Measurements from ENCODE around the gene STK32B. TPM values are rescaled to one million over a fixed set of nuclear protein-coding genes. Genes with fewer than 3 reads are reported as not detected.

Gene STK32B
- total RNA-seq, 4 donors from 2014 or later: 0.09 to 3.2 (median 0.38) TPM; not detected in 1

GRCh38 chr4:5222047-5222446 lies 170.8 kb downstream of the STK32B start:
- TF ChIP-seq POLR2A (IDR thresholded peaks at IDR 0.05) (no peak), CTCF (IDR thresholded peaks at IDR 0.05) (no peak)
- Histone ChIP-seq H3K4me3 (no peak overlapping the region), H3K4me1 (no peaks in the 10 kb centered on the region), H3K27me3 (no peaks in the 10 kb centered on the region), H3K27ac (no peak overlapping the region), H3K9me3 (peaks cover 0 to 17% (median 0%) of the 10 kb centered on the region in 3 donors), H3K36me3 (no peaks in the 10 kb centered on the region)
- intact Hi-C loops (cut with DNase I): no loop called here
- no peak for DNase-seq

- Histone ChIP-seq H3K9me3 (peaks cover 0 to 17% (median 0%) of the 10 kb centered on the region in 3 donors), H3K36me3 (no peaks in the 10 kb centered on the region), H3K27ac (no peak overlapping the region), H3K4me1 (no peaks in the 10 kb centered on the region), H3K27me3 (no peaks in the 10 kb centered on the region), H3K4me3 (no peak overlapping the region)
- no peak for DNase-seq
- TF ChIP-seq CTCF (IDR thresholded peaks at IDR 0.05) (no peak), POLR2A (IDR thresholded peaks at IDR 0.05) (no peak)
- 71 to 100% methylated on average over 1 of the region's 1 CpG for WGBS, 2 donors
- intact Hi-C loops (cut with DNase I): no loop called here
These were observed 171.7 kb downstream of the STK32B start for GRCh38 chr4:5222951-5223350.

- TF ChIP-seq POLR2A (IDR thresholded peaks at IDR 0.05): no peak
- no peak for TF ChIP-seq CTCF (IDR thresholded peaks at IDR 0.05)
- Histone ChIP-seq H3K4me3 (no peak overlapping the region), H3K36me3 (no peaks in the 10 kb centered on the region), H3K9me3 (peaks cover 0 to 17% (median 0%) of the 10 kb centered on the region in 3 donors), H3K27me3 (no peaks in the 10 kb centered on the region), H3K27ac (no peak overlapping the region), H3K4me1 (no peaks in the 10 kb centered on the region)
- WGBS, 2 donors: 50 to 60% methylated on average over 1 of the region's 1 CpG
- intact Hi-C loops (cut with DNase I): no loop called here
- no peak for DNase-seq
These were observed 173.1 kb downstream of the STK32B start for GRCh38 chr4:5224340-5224739.

- Histone ChIP-seq H3K4me3 (no peak overlapping the region), H3K4me1 (no peaks in the 10 kb centered on the region), H3K27ac (no peak overlapping the region), H3K27me3 (no peaks in the 10 kb centered on the region), H3K9me3 (no peaks in the 10 kb centered on the region), H3K36me3 (no peaks in the 10 kb centered on the region)
- TF ChIP-seq POLR2A (IDR thresholded peaks at IDR 0.05) (no peak), CTCF (IDR thresholded peaks at IDR 0.05) (no peak)
- intact Hi-C loops (cut with DNase I): no loop called here
- no peak for DNase-seq
- 50 to 67% methylated on average over 1 of the region's 1 CpG for WGBS, 2 donors
These were observed 181.3 kb downstream of the STK32B start for GRCh38 chr4:5232549-5232948.

DNA sequence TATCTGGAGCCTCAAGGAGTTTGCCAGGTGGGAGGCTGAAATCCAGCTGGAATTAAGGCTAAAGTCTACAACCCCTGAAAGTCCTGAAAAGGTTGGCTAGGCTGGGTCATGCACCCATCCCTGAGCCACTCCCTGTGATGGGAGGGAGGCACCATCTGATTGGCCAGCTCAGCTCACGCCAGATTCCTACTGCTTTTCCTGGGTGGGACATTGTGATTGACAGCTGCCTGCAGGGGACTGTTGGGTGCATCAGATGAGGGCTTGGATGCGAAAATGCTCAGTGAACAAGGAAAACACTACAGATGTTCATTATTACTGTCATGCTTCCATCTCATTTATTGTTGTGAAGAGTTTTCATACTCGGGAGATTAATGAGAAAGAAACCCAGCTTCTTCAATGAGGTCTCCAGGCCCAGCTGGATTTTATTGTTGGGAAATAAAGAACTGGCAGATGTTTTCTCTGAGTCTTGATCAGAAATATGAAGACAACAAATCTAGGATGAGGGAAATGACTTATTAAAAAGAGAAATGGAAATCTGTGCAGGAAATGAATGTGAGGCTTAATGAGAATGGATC lies 185.9 kb downstream of the STK32B start:
- intact Hi-C loops (cut with DNase I): no loop called here
- Histone ChIP-seq H3K27ac (no peak overlapping the region), H3K4me1 (no peaks in the 10 kb centered on the region), H3K9me3 (no peaks in the 10 kb centered on the region), H3K27me3 (no peaks in the 10 kb centered on the region), H3K36me3 (no peaks in the 10 kb centered on the region), H3K4me3 (no peak overlapping the region)
- TF ChIP-seq POLR2A (IDR thresholded peaks at IDR 0.05) (no peak), CTCF (IDR thresholded peaks at IDR 0.05) (no peak)
- 73 to 81% methylated on average over 3 of the region's 3 CpGs for WGBS, 2 donors
- no peak for DNase-seq
